Loucy (cell line): ENCODE measurements around the gene NPR3.

Source experiments
- CTCF ChIP-seq: fragments of 200-600 bp; sonication (generic); conservative IDR thresholded peaks from 2 replicates; pipeline ENCODE4 v1.5.1; 2014; ENCODE audit warnings: mild to moderate bottlenecking, antibody characterized with exemption, low read length
- EZH2phosphoT487 ChIP-seq: fragments of 200-600 bp; IDR thresholded peaks from 2 replicates; pipeline ENCODE4 v1.6.1; 2018; ENCODE audit warnings: antibody characterized with exemption, mild to moderate bottlenecking, moderate library complexity, borderline replicate concordance

- TF ChIP-seq EZH2phosphoT487 (no peak), CTCF (no peak)
Observed at GRCh38 chr5:32812399-32812798, 101.3 kb downstream of the NPR3 start.
